Measurements from ENCODE around the gene RBMY1D. TPM values are rescaled to one million over a fixed set of nuclear protein-coding genes. Genes with fewer than 3 reads are reported as not detected.

Gene RBMY1D
- total RNA-seq, 1 experiment from 2014 or later: not detected

DNA sequence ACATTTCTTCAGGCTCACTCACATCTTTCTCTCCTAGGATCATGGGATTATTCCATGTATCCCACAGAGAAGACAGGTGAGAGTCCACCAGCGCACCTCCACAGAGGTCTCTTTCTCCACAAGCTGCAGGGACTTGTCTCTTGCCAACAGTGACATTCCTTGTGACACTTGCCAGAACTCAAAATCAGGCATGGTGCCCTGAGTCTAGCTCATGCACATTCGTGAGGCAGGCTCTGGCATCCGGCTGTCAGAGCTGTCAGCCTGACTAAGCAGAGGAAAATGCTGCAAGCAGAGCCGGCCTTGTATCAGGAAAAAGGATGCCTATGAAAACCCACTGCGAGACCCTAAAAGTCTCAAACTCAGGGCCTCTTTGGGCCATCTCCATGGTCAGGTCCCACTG is 54.8 kb downstream of the RBMY1D start (continued):
- TF ChIP-seq CTCF (IDR thresholded peaks at IDR 0.05 in 2 of 3, conservative IDR thresholded peaks at IDR 0.05 in 1 of 3; ENCODE audit: borderline replicate concordance in 1 of 3, insufficient read depth in 1 of 3, low read depth in 2 of 3, low read length in 2 of 3): no peak

- Histone ChIP-seq H3K79me2 (ENCODE audit: insufficient read depth, low read length) (no peaks in the 10 kb centered on the region), H3K4me3 (replicated peaks in 1 of 2; ENCODE audit: low read depth in 1 of 2, low read length in 2 of 2) (no peak overlapping the region), H3K27ac (ENCODE audit: low read depth, low read length) (no peak overlapping the region), H3K9me3 (ENCODE audit: control insufficient read depth in 1 of 2, insufficient read depth in 1 of 2, low read depth in 1 of 2, low read length in 2 of 2) (no peaks in the 10 kb centered on the region), H3K9ac (ENCODE audit: low read length) (no peak overlapping the region), H2AFZ (ENCODE audit: low read depth, low read length, poor library complexity, severe bottlenecking) (no peak overlapping the region), H4K20me1 (ENCODE audit: insufficient read depth) (no peaks in the 10 kb centered on the region), H3K9me2 (ENCODE audit: insufficient read depth) (no peaks in the 10 kb centered on the region), H3K4me1 (ENCODE audit: control insufficient read depth in 1 of 2, insufficient read depth in 2 of 2, low read length in 2 of 2) (no peaks in the 10 kb centered on the region), H3K4me2 (ENCODE audit: low read length) (no peak overlapping the region), H3K27me3 (ENCODE audit: insufficient read depth, low read length) (no peaks in the 10 kb centered on the region), H3K36me3 (ENCODE audit: control insufficient read depth in 1 of 2, insufficient read depth in 2 of 2, low read length in 2 of 2) (no peaks in the 10 kb centered on the region)
- RAD21 ChIA-PET (ENCODE audit: low non-redundant PET in 1 of 2, low total read pairs in 2 of 2, uncharacterized antibody in 2 of 2, unreplicated experiment in 2 of 2): no interaction called here
- ATAC-seq (no peak), DNase-seq (ENCODE audit: low read depth, low spot score) (no peak)
- TF ChIP-seq, protein P1, sequence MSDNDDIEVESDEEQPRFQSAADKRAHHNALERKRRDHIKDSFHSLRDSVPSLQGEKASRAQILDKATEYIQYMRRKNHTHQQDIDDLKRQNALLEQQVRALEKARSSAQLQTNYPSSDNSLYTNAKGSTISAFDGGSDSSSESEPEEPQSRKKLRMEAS (IDR thresholded peaks at IDR 0.05): no peak
- no peak for TF ChIP-seq ZNF274 (IDR thresholded peaks at IDR 0.05; ENCODE audit: low read depth, low read length)
- BruUV-seq (replicated peaks): no TSS peak
- POLR2A ChIA-PET: no interaction called here
- CTCF ChIA-PET: no interaction called here
- intact Hi-C loops (cut with micrococcal nuclease): no loop called here
Measured at GRCh38 chrY:21836343-21836742, 58.0 kb downstream of the RBMY1D start.

DNA sequence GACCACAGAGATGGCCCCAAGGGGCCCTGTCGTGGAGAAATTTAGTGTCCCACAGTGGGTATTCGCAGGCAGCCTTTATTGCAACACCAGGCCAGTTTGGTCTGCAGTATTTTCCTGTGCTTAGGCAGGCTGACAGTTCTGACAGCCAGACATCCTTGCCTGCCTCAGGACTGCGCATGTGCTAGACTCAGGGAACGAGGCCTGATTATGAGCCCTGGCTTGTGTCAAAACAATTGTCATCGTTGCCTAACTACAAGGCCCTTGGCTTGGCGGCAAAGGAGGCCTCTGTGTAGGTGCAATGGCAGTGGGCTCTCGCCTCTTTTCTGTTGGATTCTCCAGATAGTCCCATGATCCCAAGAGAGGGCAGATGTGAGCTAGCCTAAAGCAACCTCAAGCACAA is 59.3 kb downstream of the RBMY1D start:
- DNase-seq (ENCODE audit: low read depth, low spot score) (no peak), ATAC-seq (no peak)
- no peaks in the 10 kb centered on the region for H3K27me3 ChIP-seq (ENCODE audit: insufficient read depth, low read length)
- no peak overlapping the region for H3K9ac ChIP-seq (ENCODE audit: low read length)
- H3K27ac ChIP-seq (ENCODE audit: low read depth, low read length): no peak overlapping the region
- no peaks in the 10 kb centered on the region for H3K9me3 ChIP-seq (ENCODE audit: control insufficient read depth in 1 of 2, insufficient read depth in 1 of 2, low read depth in 1 of 2, low read length in 2 of 2)
- no peak overlapping the region for H3K4me3 ChIP-seq (replicated peaks in 1 of 2; ENCODE audit: low read depth in 1 of 2, low read length in 2 of 2)
- H3K9me2 ChIP-seq (ENCODE audit: insufficient read depth): no peaks in the 10 kb centered on the region
- no peak overlapping the region for H3K4me2 ChIP-seq (ENCODE audit: low read length)
- intact Hi-C loops (cut with micrococcal nuclease): no loop called here
- H2AFZ ChIP-seq (ENCODE audit: low read depth, low read length, poor library complexity, severe bottlenecking): no peak overlapping the region
- no peaks in the 10 kb centered on the region for H3K4me1 ChIP-seq (ENCODE audit: control insufficient read depth in 1 of 2, insufficient read depth in 2 of 2, low read length in 2 of 2)
- no peaks in the 10 kb centered on the region for H3K36me3 ChIP-seq (ENCODE audit: control insufficient read depth in 1 of 2, insufficient read depth in 2 of 2, low read length in 2 of 2)
- ChIA-PET RAD21 (ENCODE audit: low non-redundant PET in 1 of 2, low total read pairs in 2 of 2, uncharacterized antibody in 2 of 2, unreplicated experiment in 2 of 2) (no interaction called here), CTCF (no interaction called here), POLR2A (no interaction called here)
- no TSS peak for BruUV-seq (replicated peaks)
- H3K79me2 ChIP-seq (ENCODE audit: insufficient read depth, low read length): no peaks in the 10 kb centered on the region
- TF ChIP-seq ELF1 (IDR thresholded peaks at IDR 0.05; ENCODE audit: borderline replicate concordance, low read depth): no peak
- no peaks in the 10 kb centered on the region for H4K20me1 ChIP-seq (ENCODE audit: insufficient read depth)

Other genes starting within 250 kb of the RBMY1D start
- not detected for gene RBMY1E, start 23.5 kb upstream of the RBMY1D start, total RNA-seq (2021; ENCODE audit: unreplicated experiment)

All from HCT116 (cell line).